ENCODE data around the gene ZNF611.
"Not testable (repeated sequence)": the region's sequence is repeated elsewhere in the genome, so short reads cannot be mapped to it uniquely, and the experiment has no call there.

The ZNF611 gene

GRCh38 chr19:52734893-52735661 lies at the start of gene ZNF611:
TSS of gene ZNF611 (minus strand) at chr19:52735044. CDS start at chr19:52715894, 19,150 bp downstream.
- in situ Hi-C loops (cut with MboI; ENCODE audit: low sequenced_read_pairs) = no loop called here

- in situ Hi-C loops (cut with MboI; ENCODE audit: low sequenced_read_pairs) = not testable (repeated sequence)
These were observed 48.0 kb upstream of the ZNF611 start for GRCh38 chr19:52782864-52783263.

GRCh38 chr19:52778811-52779210 lies 44.0 kb upstream of the ZNF611 start:
- in situ Hi-C loops (cut with MboI; ENCODE audit: low sequenced_read_pairs) = no loop called here

- in situ Hi-C loops (cut with MboI; ENCODE audit: low sequenced_read_pairs) = not testable (repeated sequence)
These were observed 21.6 kb upstream of the ZNF611 start for GRCh38 chr19:52756447-52756846.

- in situ Hi-C loops (cut with MboI; ENCODE audit: low sequenced_read_pairs) = no loop called here
These were observed 14.9 kb upstream of the ZNF611 start for GRCh38 chr19:52749780-52750179.

GRCh38 chr19:52748336-52748950 lies 13.6 kb upstream of the ZNF611 start:
- in situ Hi-C loops (cut with MboI; ENCODE audit: low sequenced_read_pairs) = no loop called here

- in situ Hi-C loops (cut with MboI; ENCODE audit: low sequenced_read_pairs) = not testable (repeated sequence)
These were observed 11.1 kb upstream of the ZNF611 start for GRCh38 chr19:52745919-52746318.

GRCh38 chr19:52743091-52743490 lies 8.2 kb upstream of the ZNF611 start:
- in situ Hi-C loops (cut with MboI; ENCODE audit: low sequenced_read_pairs) = no loop called here

- in situ Hi-C loops (cut with MboI; ENCODE audit: low sequenced_read_pairs) = no loop called here
These were observed 7.7 kb upstream of the ZNF611 start for GRCh38 chr19:52742516-52742915.

GRCh38 chr19:52741951-52742485 lies 7.2 kb upstream of the ZNF611 start:
- in situ Hi-C loops (cut with MboI; ENCODE audit: low sequenced_read_pairs) = no loop called here

GRCh38 chr19:52741371-52741770 lies 6.5 kb upstream of the ZNF611 start:
- in situ Hi-C loops (cut with MboI; ENCODE audit: low sequenced_read_pairs) = not testable (repeated sequence)

- in situ Hi-C loops (cut with MboI; ENCODE audit: low sequenced_read_pairs) = no loop called here
These were observed 4.7 kb upstream of the ZNF611 start for GRCh38 chr19:52739576-52739975.

GRCh38 chr19:52735734-52736133 lies 890 bp upstream of the ZNF611 start:
- in situ Hi-C loops (cut with MboI; ENCODE audit: low sequenced_read_pairs) = no loop called here

- in situ Hi-C loops (cut with MboI; ENCODE audit: low sequenced_read_pairs) = no loop called here
These were observed 432 bp downstream of the ZNF611 start for GRCh38 chr19:52734331-52734892.

GRCh38 chr19:52726051-52726450 lies 8.8 kb downstream of the ZNF611 start:
- in situ Hi-C loops (cut with MboI; ENCODE audit: low sequenced_read_pairs) = not testable (repeated sequence)

GRCh38 chr19:52725528-52725961 lies 9.3 kb downstream of the ZNF611 start:
- in situ Hi-C loops (cut with MboI; ENCODE audit: low sequenced_read_pairs) = no loop called here

GRCh38 chr19:52724701-52725514 lies 9.9 kb downstream of the ZNF611 start:
- in situ Hi-C loops (cut with MboI; ENCODE audit: low sequenced_read_pairs) = no loop called here

- in situ Hi-C loops (cut with MboI; ENCODE audit: low sequenced_read_pairs) = not testable (repeated sequence)
These were observed 10.8 kb downstream of the ZNF611 start for GRCh38 chr19:52723907-52724598.

- in situ Hi-C loops (cut with MboI; ENCODE audit: low sequenced_read_pairs) = no loop called here
These were observed 12.5 kb downstream of the ZNF611 start for GRCh38 chr19:52722062-52723003.
